LNCaP clone FGC (cell line): ENCODE data around the gene ASB16.

Experiments
- DNase-seq: peaks from one replicate; pipeline ENCODE4 v3.0.0-alpha.2; 2011; ENCODE audit warnings: low read depth
- H3K4me3 ChIP-seq: 2 replicates; pipeline ENCODE4 v1.5.1; 2011; ENCODE audit warnings: mild to moderate bottlenecking, low read depth, low read length, control low read depth
- CTCF ChIP-seq: IDR thresholded peaks from 2 replicates; pipeline ENCODE4 v1.5.1; 2012; ENCODE audit warnings: mild to moderate bottlenecking; ENCODE audit not compliant: control insufficient read depth, insufficient read depth; ENCODE audit errors: extremely low read depth

Gene ASB16

GRCh38 chr17:44222112-44222869 is 51.8 kb downstream of the ASB16 start:
- no peak for DNase-seq
- TF ChIP-seq CTCF = no peak
- peak overlapping the region; percentile 69 for H3K4me3 ChIP-seq

GRCh38 chr17:44223541-44224071 is 53.1 kb downstream of the ASB16 start:
- no peak for TF ChIP-seq CTCF
- no peak overlapping the region for H3K4me3 ChIP-seq
- no peak for DNase-seq
